Keratinocyte (primary cell): ENCODE measurements around the gene MYADM.

Experiments used
- CTCF ChIP-seq, 3 experiments: IDR thresholded peaks in 1 of 3; conservative IDR thresholded peaks in 1 of 3; optimal IDR thresholded peaks in 1 of 3; 2 replicates in 2 of 3; 3 replicates in 1 of 3; pipeline versions ENCODE3 to v1.5.1; 2011; ENCODE audit warnings: low read length in 3 of 3, mild to moderate bottlenecking in 3 of 3, moderate library complexity in 2 of 3, control low read depth in 1 of 3, inconsistent platforms in 1 of 3; ENCODE audit not compliant: insufficient read depth in 2 of 3; ENCODE audit errors: extremely low read depth in 1 of 3
- EZH2 ChIP-seq: IDR thresholded peaks from one replicate; pipeline ENCODE4 v1.6.1; 2012; ENCODE audit warnings: inconsistent platforms, mild to moderate bottlenecking, low read length, moderate library complexity

GRCh38 chr19:53917356-53917755 lies 49.7 kb downstream of the MYADM start:
- TF ChIP-seq CTCF (optimal IDR thresholded peaks at IDR 0.05 in 1 of 3, IDR thresholded peaks at IDR 0.05 in 1 of 3, conservative IDR thresholded peaks at IDR 0.05 in 1 of 3; ENCODE audit: extremely low read depth in 1 of 3, insufficient read depth in 2 of 3, low read length in 3 of 3) (no peak), EZH2 (no peak)
